ENCODE results near the gene ISOC2. TPM values are rescaled to one million over a fixed set of nuclear protein-coding genes. Genes with fewer than 3 reads are reported as not detected.

Gene ISOC2
- total and polyA plus RNA-seq, 9 of the 15 experiments (the other 6 are each of a cell fraction or from before 2014, with no cell fraction given), result 1.2 to 229 (median 58.3) TPM

GRCh38 chr19:55476100-55476775 is 14.8 kb upstream of the ISOC2 start, which contains the start of gene ZNF628 (continued):
- no peak for TF ChIP-seq ZNF764 (CRISPR knock-in tag; IDR thresholded peaks at IDR 0.05; ENCODE audit: low read depth)
- TF ChIP-seq ILF3 (IDR thresholded peaks at IDR 0.05; ENCODE audit: borderline replicate concordance), result no peak
- no peak for TF ChIP-seq HDGF (IDR thresholded peaks at IDR 0.05)
- 0 out of 2 replicates have a peak, but pooled peaks have one; percentile 9 for TF ChIP-seq TEAD4 (IDR thresholded peaks at IDR 0.05; ENCODE audit: low read length)
- TF ChIP-seq TEAD4 (CRISPR knock-in tag; IDR thresholded peaks at IDR 0.05; ENCODE audit: borderline replicate concordance), result no peak
- TF ChIP-seq ZNF384 (IDR thresholded peaks at IDR 0.05; ENCODE audit: low read depth, low read length), result no peak
- TF ChIP-seq ARID2 (IDR thresholded peaks at IDR 0.05), result no peak
- TF ChIP-seq ZBTB34 (CRISPR knock-in tag; IDR thresholded peaks at IDR 0.05), result no peak
- peak; percentile 27; the same call in 1 of the 2 replicates for TF ChIP-seq SOX6 (IDR thresholded peaks at IDR 0.05)
- no peak for TF ChIP-seq ZNF347 (CRISPR knock-in tag; IDR thresholded peaks at IDR 0.05; ENCODE audit: low read depth)
- TF ChIP-seq MYC (IDR thresholded peaks at IDR 0.05; ENCODE audit: low read depth, low read length), result peak; percentile 98
- TF ChIP-seq MYC (CRISPR knock-in tag; IDR thresholded peaks at IDR 0.05; ENCODE audit: borderline replicate concordance, low read depth), result peak; percentile 99
- no peak for TF ChIP-seq CHD7 (IDR thresholded peaks at IDR 0.05; ENCODE audit: low read depth, low read length)
- TF ChIP-seq NFXL1 (CRISPR knock-in tag; IDR thresholded peaks at IDR 0.05), result no peak
- no peak for TF ChIP-seq HMGXB4 (CRISPR knock-in tag; IDR thresholded peaks at IDR 0.05)
